GM23338 (cell line): Measurements from ENCODE around the gene KRT85. TPM values are rescaled to one million over a fixed set of nuclear protein-coding genes. Genes with fewer than 3 reads are reported as not detected.

Source experiments
- ATAC-seq: fragments of 200-7000 bp; cut with Tn5 transposase; 3 replicates; pipeline ENCODE4 v1.9.1; 2020
- DNase-seq: peaks from one replicate; pipeline ENCODE4 v3.0.0-alpha.2; 2015; ENCODE audit warnings: low spot score
- H2AFZ ChIP-seq: fragments of 200-600 bp; sonication (generic); 2 replicates; pipeline ENCODE4 v1.8.0; 2016; ENCODE audit warnings: antibody characterized with exemption, mild to moderate bottlenecking, moderate library complexity
- H3F3A ChIP-seq: fragments of 200-600 bp; sonication (generic); replicated peaks from 2 replicates; pipeline ENCODE4 v1.8.0; 2017; ENCODE audit warnings: antibody characterized with exemption, mixed run types, low read depth
- H3K27ac ChIP-seq: fragments of 200-600 bp; sonication (generic); 2 replicates; pipeline ENCODE4 v1.6.1; 2016; ENCODE audit warnings: low read depth
- H3K27me3 ChIP-seq: fragments of 200-600 bp; sonication (generic); 2 replicates; pipeline ENCODE4 v1.8.0; 2016; ENCODE audit warnings: mild to moderate bottlenecking, mixed run types, moderate library complexity; ENCODE audit not compliant: insufficient read depth
- H3K36me3 ChIP-seq: fragments of 200-600 bp; sonication (generic); 2 replicates; pipeline ENCODE4 v1.8.0; 2016; ENCODE audit warnings: mild to moderate bottlenecking; ENCODE audit not compliant: insufficient read depth
- H3K4me1 ChIP-seq: fragments of 200-600 bp; sonication (generic); 2 replicates; pipeline ENCODE4 v1.8.0; 2016; ENCODE audit warnings: mild to moderate bottlenecking, moderate library complexity; ENCODE audit not compliant: insufficient read depth
- H3K4me2 ChIP-seq: fragments of 200-600 bp; sonication (generic); 2 replicates; pipeline ENCODE4 v1.7.1; 2017; ENCODE audit warnings: mixed run types
- H3K4me3 ChIP-seq: fragments of 200-600 bp; sonication (generic); 2 replicates; pipeline ENCODE4 v1.6.1; 2016; ENCODE audit warnings: mixed run types
- H3K79me2 ChIP-seq: fragments of 200-600 bp; sonication (generic); replicated peaks from 2 replicates; pipeline ENCODE4 v1.8.0; 2017; ENCODE audit warnings: mild to moderate bottlenecking; ENCODE audit not compliant: insufficient read depth
- H3K9me2 ChIP-seq: fragments of 200-600 bp; sonication (generic); 2 replicates; pipeline ENCODE4 v1.8.0; 2017; ENCODE audit not compliant: insufficient read depth
- H4K20me1 ChIP-seq: fragments of 200-600 bp; sonication (generic); replicated peaks from 2 replicates; pipeline ENCODE4 v1.8.0; 2017; ENCODE audit warnings: mild to moderate bottlenecking; ENCODE audit not compliant: insufficient read depth
- H3K27ac Mint-ChIP-seq: 2 replicates; pipeline ENCODE4 v1.8.0; 2020; ENCODE audit warnings: inconsistent platforms, mild to moderate bottlenecking, moderate library complexity, mixed read lengths
- H3K27me3 Mint-ChIP-seq: 3 replicates; pipeline ENCODE4 v1.8.0; 2022; ENCODE audit warnings: low read depth, mild to moderate bottlenecking, moderate library complexity, mixed read lengths, inconsistent platforms; ENCODE audit not compliant: insufficient read depth, poor library complexity
- H3K36me3 Mint-ChIP-seq: 3 replicates; pipeline ENCODE4 v1.8.0; 2021; ENCODE audit warnings: low read depth, mild to moderate bottlenecking, inconsistent platforms, moderate library complexity, mixed read lengths
- H3K4me1 Mint-ChIP-seq: 3 replicates; pipeline ENCODE4 v1.8.0; 2020; ENCODE audit warnings: mild to moderate bottlenecking, inconsistent platforms, mixed read lengths
- H3K4me3 Mint-ChIP-seq: 3 replicates; pipeline ENCODE4 v1.8.0; 2021; ENCODE audit warnings: moderate library complexity, mild to moderate bottlenecking, inconsistent platforms, mixed read lengths
- H3K9me3 Mint-ChIP-seq: 3 replicates; pipeline ENCODE4 v1.8.0; 2020; ENCODE audit warnings: moderate library complexity, mild to moderate bottlenecking, inconsistent platforms, mixed read lengths
- CREB1 ChIP-seq: fragments of 250-450 bp; sonication (Bioruptor Pico); IDR thresholded peaks from 2 replicates; pipeline ENCODE4 v1.5.0; 2020; ENCODE audit warnings: low read depth, mild to moderate bottlenecking, moderate library complexity
- CTCF ChIP-seq, 2 experiments: fragments of 200-600 bp in 1 of 2; sonication (generic) in 1 of 2; conservative IDR thresholded peaks; 2 replicates each; pipeline versions ENCODE4 v1.5.1 to v1.6.1; 2016 to 2017; ENCODE audit warnings: antibody characterized with exemption in 2 of 2, low read depth in 2 of 2, mild to moderate bottlenecking in 2 of 2, moderate library complexity in 1 of 2
- EZH2phosphoT487 ChIP-seq: fragments of 200-600 bp; sonication (generic); IDR thresholded peaks from one replicate; pipeline ENCODE4 v1.8.1; 2018; ENCODE audit warnings: antibody characterized with exemption; ENCODE audit not compliant: unreplicated experiment
- JUNB ChIP-seq: IDR thresholded peaks from one replicate; pipeline ENCODE4 v1.6.1; 2016; ENCODE audit warnings: antibody characterized with exemption; ENCODE audit not compliant: unreplicated experiment
- NANOG ChIP-seq: IDR thresholded peaks from 2 replicates; pipeline ENCODE4 v1.6.1; 2016; ENCODE audit warnings: antibody characterized with exemption, borderline replicate concordance
- REST ChIP-seq: IDR thresholded peaks from one replicate; pipeline ENCODE4 v1.6.1; 2018; ENCODE audit warnings: antibody characterized with exemption; ENCODE audit not compliant: unreplicated experiment
- STAT1 ChIP-seq: IDR thresholded peaks from one replicate; pipeline ENCODE4 v1.6.1; 2016; ENCODE audit warnings: antibody characterized with exemption; ENCODE audit not compliant: unreplicated experiment
- ZNF331 ChIP-seq: fragments of 250-450 bp; sonication (Bioruptor Pico); IDR thresholded peaks from 2 replicates; pipeline ENCODE4 v1.5.0; 2020; ENCODE audit warnings: low read depth, mild to moderate bottlenecking, moderate library complexity
- ZNF462 ChIP-seq: fragments of 250-450 bp; sonication (Bioruptor Pico); IDR thresholded peaks from 2 replicates; pipeline ENCODE4 v1.5.0; 2020; ENCODE audit warnings: mild to moderate bottlenecking, moderate library complexity
- polyA plus RNA-seq: library from polyadenylated mRNA; unstranded; fragments of >200 nt; fragmentation: Nextera tagmentation; extraction: Ambion mirVana; gene quantifications from 2 replicates; pipeline ENCODE4 v1.2.1, GENCODE V29; 2016
- total RNA-seq: library from RNA; depleted of rRNA; stranded (reverse); fragments of >200 nt; shearing (Covaris generic); gene quantifications from 2 replicates; pipeline ENCODE4 v1.2.3, GENCODE V29; 2014

Gene KRT85
- total and polyA plus RNA-seq, 2 experiments from 2014 or later = not detected

- no peak overlapping the region for H3K4me3 ChIP-seq
- H3K27me3 Mint-ChIP-seq = peaks cover 14% of the 10 kb centered on the region
- H3K27me3 ChIP-seq = no peaks in the 10 kb centered on the region
- no peaks in the 10 kb centered on the region for H3K36me3 Mint-ChIP-seq
- H3K4me1 ChIP-seq = no peaks in the 10 kb centered on the region
- no peaks in the 10 kb centered on the region for H4K20me1 ChIP-seq
- no peak overlapping the region for H3K4me2 ChIP-seq
- no peaks in the 10 kb centered on the region for H3K4me1 Mint-ChIP-seq
- no peak for DNase-seq
- H2AFZ ChIP-seq = no peak overlapping the region
- H3F3A ChIP-seq = no peaks in the 10 kb centered on the region
- H3K36me3 ChIP-seq = no peaks in the 10 kb centered on the region
- TF ChIP-seq ZNF462 (CRISPR knock-in tag) = no peak
- no peak for TF ChIP-seq REST
- TF ChIP-seq NANOG = no peak
- no peak for TF ChIP-seq ZNF331 (CRISPR knock-in tag)
- TF ChIP-seq CTCF (conservative IDR thresholded peaks at IDR 0.05; ENCODE audit: low read depth in 2 of 2) = no peak
- TF ChIP-seq JUNB = no peak
- no peak for TF ChIP-seq EZH2phosphoT487
- no peak for TF ChIP-seq CREB1
- TF ChIP-seq STAT1 = no peak
- no peaks in the 10 kb centered on the region for H3K79me2 ChIP-seq
- H3K4me3 Mint-ChIP-seq = no peak overlapping the region
- H3K9me2 ChIP-seq = no peaks in the 10 kb centered on the region
- no peaks in the 10 kb centered on the region for H3K9me3 Mint-ChIP-seq
- H3K27ac Mint-ChIP-seq = no peak overlapping the region
- H3K27ac ChIP-seq = no peak overlapping the region
- no peak for ATAC-seq
These were observed 48.9 kb downstream of the KRT85 start for GRCh38 chr12:52318241-52318990.
